Activated CD4-positive, alpha-beta T cell treated with anti-CD3 and anti-CD28 coated beads for 4 hours (primary cell): ENCODE results near the gene CCZ1B.
"Not testable (repeated sequence)": the region's sequence is repeated elsewhere in the genome, so short reads cannot be mapped to it uniquely, and the experiment has no call there.

Experiments
- DNase-seq, 2 donors: peaks; one replicate each; pipeline ENCODE4 v3.0.0-alpha.2; 2020

Gene CCZ1B

DNA sequence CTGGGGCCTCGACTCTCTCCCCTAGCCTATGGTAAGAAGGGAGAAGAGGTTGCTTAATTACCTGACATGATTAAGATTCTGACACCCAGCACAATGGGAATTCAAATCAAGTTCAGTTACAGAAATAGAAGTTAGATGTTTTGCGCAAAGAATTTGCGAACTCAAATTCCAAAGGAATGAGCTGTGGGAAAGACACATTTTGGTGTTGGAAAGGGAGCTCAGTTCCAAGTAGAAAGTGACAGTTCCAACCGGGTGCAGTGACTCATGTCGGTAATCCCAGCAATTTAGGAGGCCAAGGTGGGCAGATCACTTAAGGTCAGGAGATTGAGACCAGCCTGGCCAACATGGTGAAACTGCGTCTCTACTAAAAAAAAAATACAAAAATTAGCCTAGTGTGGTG is 4.0 kb upstream of the CCZ1B start:
- not testable (repeated sequence) for DNase-seq

DNA sequence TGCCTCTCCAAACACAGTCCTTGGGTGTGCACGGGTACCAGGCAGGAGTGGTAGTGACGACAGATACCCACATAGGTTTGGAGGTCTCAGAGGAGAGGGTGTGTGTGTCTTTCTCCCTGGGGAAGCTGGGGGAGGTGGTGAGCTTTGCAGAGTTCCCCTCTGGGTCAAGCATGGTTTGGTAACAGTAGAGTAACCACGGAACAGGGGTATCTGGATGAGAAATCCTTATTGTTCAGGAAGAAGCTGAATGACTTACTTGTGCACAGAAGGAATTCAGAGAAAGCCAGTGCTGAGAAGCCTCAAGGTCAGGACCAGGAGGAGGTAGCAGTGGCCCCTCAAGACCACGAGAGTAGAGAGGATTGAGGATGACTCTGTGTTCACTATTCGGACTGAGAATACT is 3.5 kb upstream of the CCZ1B start:
- not testable (repeated sequence) for DNase-seq

DNA sequence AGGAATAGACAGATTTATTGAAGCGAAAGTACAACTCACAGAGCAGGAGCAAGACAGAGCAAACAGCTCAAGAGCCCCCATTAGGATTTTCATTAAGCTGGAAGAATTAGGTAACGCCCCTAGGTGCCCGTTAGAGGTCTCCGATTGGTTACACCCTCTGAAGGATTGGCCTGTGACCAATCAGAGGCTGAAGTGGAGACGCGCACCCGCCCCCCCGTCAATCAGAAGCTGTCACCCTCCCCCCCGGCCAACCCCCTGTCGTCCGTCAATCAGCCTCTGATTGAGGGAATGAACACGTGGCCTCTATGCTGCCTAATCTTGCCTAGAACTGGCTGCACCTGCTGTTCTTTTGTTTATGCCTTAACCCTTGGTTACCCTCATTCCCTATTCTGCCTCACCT is 1.1 kb upstream of the CCZ1B start:
- DNase-seq: not testable (repeated sequence)

DNA sequence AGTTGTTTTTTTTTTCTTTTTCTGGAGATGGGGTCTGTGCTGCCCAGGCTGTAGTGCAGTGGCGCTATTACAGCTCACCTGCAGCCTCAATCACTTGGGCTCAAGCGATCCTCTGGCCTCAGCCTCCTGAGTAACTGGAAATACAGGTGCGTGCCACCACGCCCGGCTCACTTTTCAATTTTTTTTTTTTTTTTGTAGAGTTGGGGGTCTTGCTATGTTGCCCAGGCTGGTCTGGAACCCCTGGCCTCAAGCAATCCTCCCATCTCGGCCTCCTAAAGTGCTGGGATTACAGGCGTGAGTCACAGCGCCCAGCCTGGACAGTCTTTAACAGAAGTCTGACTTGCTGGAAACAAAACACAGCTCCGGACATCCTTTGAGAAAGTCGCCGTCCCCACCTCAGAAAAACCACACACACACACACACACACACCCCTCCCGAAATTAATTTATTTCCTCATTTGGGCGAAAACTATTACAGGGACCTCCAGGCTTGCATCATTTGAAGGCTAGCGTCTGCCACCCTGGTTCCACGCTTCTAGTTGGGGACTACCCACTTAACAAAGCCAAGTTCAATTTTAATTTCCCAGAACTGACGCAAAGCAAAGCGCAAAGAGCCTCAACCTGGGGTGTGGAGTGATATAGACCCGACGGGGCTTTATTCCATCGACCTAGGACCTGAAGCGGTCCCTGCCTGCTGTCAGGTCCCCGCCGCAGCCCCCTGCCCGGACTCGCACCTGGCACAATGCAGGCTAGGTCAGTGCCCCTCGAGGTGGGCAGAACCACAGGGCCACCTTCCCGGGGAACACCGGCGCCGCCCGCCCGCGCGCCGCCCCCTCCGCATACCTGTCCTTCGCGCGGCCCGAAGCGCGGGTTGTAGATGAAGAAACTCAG is 594 bp downstream of the CCZ1B start:
- not testable (repeated sequence) for DNase-seq

DNA sequence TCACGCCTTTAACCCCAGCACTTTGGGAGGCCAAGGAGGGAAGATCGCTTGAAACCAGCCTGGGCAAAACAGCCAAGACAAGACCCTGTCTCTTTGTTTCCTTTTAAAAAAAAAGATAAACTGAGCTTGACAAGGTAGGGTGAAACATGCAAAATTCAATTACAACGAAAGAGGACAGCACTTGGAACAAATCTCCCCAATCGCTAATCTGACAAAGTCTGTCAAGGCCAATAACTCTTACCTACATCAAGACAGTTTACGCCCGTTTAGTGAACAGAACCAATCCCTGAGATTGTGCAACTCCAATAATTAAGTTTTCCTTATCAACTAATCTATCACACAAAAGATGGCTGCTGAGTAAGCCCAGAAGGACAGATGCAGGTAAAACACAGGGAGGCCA is 4.5 kb downstream of the CCZ1B start:
- DNase-seq: not testable (repeated sequence)

DNA sequence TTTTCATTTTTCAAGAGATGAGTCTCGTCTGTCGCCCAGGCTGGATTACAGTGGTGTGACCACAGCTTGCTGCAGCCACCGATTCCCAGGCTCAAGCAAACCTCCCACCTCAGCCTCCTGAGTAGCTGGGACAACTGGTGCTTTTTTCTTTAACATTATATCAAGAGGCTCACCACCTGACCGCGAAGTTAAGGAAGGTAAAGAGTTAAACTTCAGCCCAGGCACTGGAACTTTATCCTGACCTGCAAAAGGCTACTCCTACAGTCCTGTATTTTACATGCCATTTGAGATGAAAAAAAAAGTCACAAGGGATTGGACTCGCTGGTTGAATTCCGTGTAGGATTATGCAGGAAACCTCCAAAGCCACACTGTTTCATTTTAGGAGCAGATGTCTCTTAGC is 10.6 kb downstream of the CCZ1B start:
- not testable (repeated sequence) for DNase-seq

DNA sequence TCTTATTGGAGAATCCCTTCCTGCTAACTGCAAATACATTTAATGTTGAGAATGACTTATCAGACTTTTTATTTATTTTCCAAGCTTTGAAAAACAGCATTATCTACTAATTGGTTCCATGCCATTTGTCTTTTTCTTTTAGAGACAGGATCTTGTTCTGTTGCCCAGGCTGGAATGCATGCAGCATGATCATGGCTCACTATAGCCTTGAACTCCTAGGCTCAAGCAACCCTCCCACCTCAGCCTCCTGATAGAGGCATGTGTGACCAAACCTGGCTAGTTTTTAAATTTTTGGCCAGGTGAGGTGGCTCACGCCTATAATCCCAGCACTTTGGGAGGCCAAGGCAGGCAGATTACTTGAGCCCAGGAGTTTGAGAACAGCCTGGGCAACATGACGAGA is 13.1 kb downstream of the CCZ1B start:
- not testable (repeated sequence) for DNase-seq

DNA sequence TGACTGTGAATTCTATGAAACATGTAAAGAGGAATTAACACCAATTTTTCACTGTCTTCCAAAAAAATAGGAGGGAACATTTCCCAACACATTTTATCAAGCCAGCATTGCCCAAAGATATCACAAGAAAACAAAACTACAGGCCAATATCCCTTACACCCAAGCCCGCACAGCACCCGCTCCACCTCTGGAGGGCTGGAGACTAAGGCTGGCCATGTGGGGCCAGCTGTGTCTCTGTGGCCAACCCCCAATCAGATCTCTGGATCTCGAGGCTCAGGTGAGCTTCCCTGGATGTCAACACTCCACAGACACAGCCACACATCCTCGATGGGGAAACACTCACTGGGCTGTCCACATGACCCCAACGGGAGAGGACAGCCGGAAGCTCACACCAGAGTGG is 18.1 kb downstream of the CCZ1B start:
- DNase-seq: not testable (repeated sequence)

DNA sequence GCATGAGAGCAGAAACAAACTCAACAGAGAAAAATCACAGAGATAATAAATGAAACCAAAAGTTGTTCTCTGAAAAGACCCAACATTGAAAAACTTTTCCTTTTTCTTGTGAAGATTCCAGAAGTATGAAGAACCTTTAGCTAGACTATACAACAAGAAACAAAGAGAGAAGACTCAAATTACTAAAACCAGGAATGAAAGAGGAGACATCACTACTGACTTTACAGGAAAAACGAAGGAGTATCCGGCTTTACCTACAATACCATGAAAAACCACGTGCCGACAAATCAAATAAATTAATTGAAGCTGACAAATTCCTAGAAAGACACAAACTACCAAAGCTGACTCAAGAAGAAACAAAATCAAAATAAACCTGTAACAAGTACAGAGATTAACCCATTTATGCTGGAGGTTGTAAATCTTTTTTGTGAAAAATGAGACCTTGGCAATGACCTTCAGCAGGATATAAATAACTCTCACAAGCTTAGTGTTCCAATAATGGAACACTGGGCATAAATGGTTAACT is 18.6 kb downstream of the CCZ1B start:
- DNase-seq: not testable (repeated sequence)

DNA sequence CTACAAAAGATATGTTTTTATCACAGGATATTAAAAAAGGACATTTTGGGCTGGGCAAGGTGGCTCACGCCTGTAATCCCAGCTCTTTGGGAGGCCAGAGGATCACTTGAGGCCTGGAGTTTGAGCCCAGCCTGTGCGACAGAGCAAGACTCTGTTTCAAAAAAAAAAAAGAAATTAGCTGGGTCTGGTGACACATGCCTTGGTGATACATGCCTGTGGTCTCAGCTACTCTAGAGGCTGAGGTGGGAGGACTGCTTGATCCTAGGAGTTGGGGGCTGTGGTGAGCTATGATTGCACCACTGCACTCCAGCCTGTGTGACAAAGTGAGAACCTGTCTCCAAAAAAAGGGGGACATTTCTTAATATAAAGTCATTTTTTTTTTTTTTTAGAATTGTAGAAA is 25.7 kb downstream of the CCZ1B start:
- DNase-seq: not testable (repeated sequence)

DNA sequence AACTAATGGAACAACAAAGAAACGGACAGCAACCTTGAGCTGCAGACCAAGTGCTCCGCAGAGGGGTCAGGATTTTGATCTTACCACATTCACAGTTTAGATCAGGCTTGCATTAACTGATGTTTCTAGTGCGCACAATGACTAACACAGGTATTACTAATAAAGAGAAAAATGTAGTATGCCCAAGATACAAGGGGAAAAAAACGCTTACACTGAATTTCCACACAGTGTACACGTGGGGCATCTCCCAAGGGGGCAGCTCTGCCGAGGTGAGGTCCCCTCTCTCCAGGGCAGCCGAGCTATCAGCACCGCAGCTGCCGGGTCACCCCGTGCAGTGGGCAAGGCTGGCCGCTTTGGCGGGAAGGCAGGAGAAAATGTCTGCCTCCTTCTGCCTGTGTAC is 26.2 kb downstream of the CCZ1B start:
- DNase-seq: not testable (repeated sequence)

DNA sequence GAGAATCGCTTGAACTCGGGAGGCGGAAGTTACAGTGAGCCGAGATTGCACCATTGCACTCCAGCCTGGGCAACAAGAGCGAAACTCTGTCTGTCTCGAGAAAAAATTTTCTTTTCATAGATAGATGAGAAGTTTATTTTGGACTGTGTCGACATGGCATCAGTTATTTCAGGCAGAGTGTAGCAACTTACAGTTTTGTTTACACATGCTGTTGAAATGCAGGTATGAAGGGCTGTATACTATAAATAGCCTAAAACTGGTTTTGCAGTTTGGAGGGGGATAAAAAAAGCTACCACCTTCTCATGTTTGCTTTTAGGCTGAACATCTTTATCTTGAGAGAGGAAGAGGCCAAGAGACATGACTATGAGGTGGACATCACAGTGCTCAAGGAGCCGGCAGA is 28.0 kb downstream of the CCZ1B start:
- DNase-seq: not testable (repeated sequence)

DNA sequence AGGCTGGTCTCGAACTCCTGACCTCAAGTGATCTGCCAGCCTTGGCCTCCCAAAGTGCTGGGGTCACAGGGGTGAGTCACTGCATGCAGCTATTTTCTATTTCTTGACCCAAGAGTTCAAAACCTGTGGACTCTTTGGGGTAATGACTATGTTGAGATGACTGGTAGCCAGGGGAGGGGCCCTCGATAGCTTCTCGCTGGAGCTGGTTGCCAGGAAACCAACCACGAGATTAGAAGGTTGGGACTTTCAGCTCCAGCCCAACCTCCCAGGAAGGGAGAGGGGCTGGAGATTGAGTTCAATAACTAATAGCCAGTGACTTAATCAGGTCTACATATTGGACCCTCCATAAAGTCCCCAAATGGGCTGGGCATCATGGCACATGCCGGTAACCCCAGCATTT is 28.9 kb downstream of the CCZ1B start:
- not testable (repeated sequence) for DNase-seq

DNA sequence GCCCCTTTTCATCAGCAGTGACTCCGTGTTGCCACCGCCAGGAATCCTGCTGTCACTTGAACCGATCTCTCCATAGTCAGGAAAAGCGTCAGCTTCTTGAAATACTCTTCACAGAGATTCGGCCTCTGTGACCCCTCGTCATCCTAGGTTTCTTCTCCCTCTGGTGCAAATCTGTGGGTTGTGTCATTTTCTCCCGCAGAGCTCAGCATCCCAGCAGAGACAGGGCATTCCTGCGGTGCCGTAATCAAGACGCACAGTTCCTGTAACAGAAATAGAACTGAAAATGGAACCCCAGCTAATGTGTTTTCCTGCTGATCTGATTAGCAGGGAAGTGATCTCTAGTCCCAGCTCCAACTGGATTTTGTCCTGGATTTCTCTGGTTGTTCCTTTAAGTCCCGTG is 31.8 kb downstream of the CCZ1B start:
- DNase-seq: not testable (repeated sequence)

DNA sequence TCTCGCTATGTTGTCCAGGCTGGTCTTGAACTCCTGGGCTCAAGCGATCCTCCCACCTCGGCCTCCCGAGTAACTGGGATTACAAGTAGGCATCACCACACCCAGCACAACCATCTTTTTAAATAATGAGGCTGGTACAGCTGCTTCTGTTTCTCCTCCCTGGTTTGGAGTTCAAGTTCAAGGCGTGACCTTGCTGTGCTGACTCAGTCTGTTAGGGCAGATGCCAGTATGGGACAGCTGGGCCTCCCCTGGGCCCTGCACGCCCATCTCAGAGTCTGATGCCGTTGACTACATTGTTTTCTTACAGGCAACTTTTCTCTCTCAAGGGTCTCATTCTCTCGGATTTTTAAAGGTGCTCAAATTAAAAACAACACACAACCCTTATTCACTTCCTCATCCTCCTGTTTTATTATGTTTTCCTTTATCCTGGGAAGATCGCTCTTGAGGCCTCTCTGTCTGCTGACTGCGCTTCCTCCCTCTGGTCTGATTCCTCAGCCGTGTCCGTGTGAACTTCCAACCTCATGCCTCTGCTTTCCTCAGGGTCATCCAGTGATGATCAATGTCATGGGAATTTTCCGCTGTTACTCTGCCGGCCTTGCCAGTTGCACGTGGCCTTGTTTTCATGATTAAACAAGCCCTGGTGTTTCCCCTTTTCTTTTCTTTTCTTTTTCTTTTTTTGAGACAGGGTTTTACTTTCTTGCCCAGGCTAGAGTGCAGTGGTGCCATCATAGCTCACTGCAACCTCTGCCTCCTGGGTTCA is 33.8 kb downstream of the CCZ1B start:
- DNase-seq: not testable (repeated sequence)

DNA sequence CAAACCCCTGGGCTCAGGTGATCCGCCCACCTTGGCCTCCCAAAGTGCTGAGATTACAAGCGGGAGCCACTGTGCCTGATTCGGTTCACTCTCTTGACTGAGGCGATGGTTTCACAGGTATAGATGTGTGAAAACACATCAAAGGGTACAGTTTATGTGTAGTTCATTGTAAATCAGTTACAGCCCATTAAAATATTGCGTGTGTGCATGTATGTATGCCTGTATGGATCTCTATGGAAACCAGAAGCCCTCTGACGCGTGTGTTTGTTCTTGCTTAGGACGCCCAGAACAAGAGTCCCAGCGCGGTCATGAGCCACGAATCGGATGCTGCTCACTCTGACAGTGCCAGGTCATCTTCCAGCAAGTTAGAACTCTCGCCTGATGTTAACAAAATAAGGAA is 36.7 kb downstream of the CCZ1B start:
- DNase-seq: not testable (repeated sequence)

DNA sequence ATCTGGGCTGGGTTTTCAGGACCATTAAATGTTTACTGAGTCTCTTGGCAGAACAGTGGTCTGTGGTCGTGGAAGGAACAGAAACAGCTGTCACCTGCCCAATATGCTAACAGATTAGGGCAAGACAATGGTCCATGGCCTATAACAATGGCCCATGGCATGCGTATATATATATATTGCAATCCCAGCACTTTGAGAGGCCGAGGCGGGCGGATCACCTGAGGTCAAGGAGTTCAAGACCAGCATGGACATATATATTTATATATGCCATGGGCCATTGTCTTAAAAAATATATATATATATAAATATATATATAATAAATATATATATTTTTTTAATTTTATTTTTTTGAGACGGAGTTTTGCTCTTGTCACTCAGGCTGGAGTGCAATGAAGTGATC is 44.5 kb downstream of the CCZ1B start:
- not testable (repeated sequence) for DNase-seq

DNA sequence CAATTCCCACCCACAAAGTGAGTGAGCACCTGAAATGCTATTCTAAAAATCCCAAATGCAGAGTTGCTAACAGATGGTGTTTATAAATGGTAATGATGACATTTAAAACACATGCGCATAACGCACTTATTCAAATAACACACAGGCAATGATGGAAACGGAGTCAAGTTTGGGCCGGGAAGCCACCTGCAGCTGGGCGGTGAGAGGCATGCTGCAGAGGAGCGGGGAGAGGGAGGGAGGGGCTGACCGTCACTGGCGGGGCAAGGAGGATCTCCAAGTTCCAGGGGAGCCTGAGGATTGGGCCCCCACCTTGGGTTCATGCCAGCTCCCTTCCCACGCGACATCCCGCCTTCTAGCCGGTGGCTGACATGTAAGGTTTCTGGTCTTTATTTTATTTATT is 64.9 kb downstream of the CCZ1B start:
- not testable (repeated sequence) for DNase-seq

DNA sequence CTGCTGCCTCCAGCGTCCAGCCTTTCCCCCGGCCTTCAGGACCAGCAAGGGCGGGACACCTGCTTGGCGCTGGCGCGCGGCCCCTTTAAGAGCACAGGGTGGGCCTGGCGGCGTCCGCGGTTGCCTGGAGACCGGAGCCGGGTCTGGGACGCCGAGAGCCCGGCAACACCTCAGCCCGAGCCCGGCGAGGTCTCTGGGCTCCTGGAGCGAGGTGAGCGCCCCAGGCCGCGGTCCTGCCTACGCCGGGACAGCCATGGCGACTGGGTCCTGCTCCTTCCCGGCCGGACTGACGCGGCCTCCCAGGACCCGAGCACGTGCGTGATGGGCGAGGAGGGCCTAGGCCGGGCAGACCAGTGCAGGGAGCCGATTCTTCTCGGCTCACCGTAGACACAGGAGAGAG is 72.1 kb downstream of the CCZ1B start, which contains the start of gene RSPH10B2:
RSPH10B2 (plus strand) TSS at position 140 of the 400 bp plus-strand sequence. CDS start 3,575 bp downstream, outside the sequence.
- DNase-seq: not testable (repeated sequence)

DNA sequence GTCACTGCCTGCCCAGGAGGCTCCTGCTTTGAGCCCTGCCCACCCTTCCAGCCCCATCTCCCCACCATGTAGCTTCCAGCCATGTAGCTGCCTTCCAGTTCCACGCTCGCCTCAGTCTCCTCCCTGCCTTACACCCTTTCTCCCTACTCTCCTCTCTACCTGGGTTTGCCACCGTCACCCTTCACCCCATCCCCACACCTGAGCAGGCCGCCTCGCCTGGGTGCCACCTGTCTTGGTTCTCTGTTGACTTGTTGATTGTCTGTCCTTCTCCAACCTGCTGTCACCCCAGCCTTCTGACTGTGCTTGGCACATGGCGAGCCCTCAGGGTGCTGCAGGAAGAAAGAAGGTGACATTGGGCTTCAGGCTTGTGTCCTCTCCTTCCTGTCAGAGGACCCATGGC is 75.9 kb downstream of the CCZ1B start:
- not testable (repeated sequence) for DNase-seq

DNA sequence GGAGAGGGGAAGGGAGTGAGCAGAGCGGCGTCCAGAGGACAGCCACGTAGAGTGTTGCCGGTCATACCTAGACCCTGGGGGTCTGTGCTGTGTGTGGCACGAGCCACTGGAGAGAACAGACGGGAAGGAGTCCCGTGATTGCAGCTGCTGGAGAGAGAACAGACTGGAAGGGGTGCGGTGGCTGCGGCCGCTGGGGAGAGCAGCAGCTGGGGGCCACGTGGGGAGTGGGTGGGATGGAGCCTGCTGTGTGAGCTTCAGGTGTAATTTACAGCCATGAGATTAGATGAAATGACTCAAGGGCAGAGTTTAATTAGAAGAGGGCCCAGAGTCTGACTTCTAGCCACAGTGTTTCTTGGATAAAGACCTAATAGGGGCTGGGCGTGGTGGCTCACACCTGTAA is 76.7 kb downstream of the CCZ1B start:
- not testable (repeated sequence) for DNase-seq
